Measurements from ENCODE around the gene TECPR2.

The TECPR2 gene

GRCh38 chr14:102415671-102416070 lies 52.9 kb downstream of the TECPR2 start:
- Histone ChIP-seq H3K4me3 (no peak overlapping the region), H3K27ac (no peak overlapping the region), H3K9me3 (no peaks in the 10 kb centered on the region), H3K27me3 (no peaks in the 10 kb centered on the region), H3K4me1 (no peaks in the 10 kb centered on the region), H3K36me3 (peaks cover 13 to 52% (median 17%) of the 10 kb centered on the region in 3 donors)
- TF ChIP-seq, protein P1, sequence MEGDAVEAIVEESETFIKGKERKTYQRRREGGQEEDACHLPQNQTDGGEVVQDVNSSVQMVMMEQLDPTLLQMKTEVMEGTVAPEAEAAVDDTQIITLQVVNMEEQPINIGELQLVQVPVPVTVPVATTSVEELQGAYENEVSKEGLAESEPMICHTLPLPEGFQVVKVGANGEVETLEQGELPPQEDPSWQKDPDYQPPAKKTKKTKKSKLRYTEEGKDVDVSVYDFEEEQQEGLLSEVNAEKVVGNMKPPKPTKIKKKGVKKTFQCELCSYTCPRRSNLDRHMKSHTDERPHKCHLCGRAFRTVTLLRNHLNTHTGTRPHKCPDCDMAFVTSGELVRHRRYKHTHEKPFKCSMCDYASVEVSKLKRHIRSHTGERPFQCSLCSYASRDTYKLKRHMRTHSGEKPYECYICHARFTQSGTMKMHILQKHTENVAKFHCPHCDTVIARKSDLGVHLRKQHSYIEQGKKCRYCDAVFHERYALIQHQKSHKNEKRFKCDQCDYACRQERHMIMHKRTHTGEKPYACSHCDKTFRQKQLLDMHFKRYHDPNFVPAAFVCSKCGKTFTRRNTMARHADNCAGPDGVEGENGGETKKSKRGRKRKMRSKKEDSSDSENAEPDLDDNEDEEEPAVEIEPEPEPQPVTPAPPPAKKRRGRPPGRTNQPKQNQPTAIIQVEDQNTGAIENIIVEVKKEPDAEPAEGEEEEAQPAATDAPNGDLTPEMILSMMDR (IDR thresholded peaks at IDR 0.05): no peak
- intact Hi-C loops (cut with DNase I; ENCODE audit: low total_unique reads): no loop called here
- DNase-seq: no peak

GRCh38 chr14:102417001-102417431 lies 54.3 kb downstream of the TECPR2 start:
- TF ChIP-seq, protein P1 (IDR thresholded peaks at IDR 0.05): no peak
- Histone ChIP-seq H3K4me3 (no peak overlapping the region), H3K36me3 (peaks cover 13 to 62% (median 17%) of the 10 kb centered on the region in 3 donors), H3K4me1 (no peaks in the 10 kb centered on the region), H3K27ac (no peak overlapping the region), H3K27me3 (no peaks in the 10 kb centered on the region), H3K9me3 (no peaks in the 10 kb centered on the region)
- intact Hi-C loops (cut with DNase I; ENCODE audit: low total_unique reads): no loop called here
- DNase-seq: no peak

DNA sequence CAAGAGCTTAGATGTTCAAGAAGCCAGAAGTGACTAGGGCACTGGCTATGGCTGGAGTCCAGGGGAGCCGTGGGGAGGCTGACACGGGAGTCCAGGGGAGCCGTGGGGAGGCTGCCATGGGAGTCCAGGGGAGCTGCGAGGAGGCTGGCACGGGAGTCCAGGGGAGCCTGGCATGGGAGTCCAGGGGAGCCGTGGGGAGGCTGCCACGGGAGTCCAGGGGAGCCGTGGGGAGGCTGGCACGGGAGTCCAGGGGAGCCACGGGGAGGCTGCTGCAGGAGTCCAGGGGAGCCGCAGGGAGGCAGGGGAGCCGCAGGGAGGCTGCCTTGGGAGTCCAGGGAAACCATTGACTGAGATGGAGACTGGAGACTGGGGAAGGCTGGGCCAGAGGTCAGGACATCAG lies 54.9 kb downstream of the TECPR2 start:
- no peaks in the 10 kb centered on the region for H3K9me3 ChIP-seq
- TF ChIP-seq, protein P1 (IDR thresholded peaks at IDR 0.05): no peak
- no peaks in the 10 kb centered on the region for H3K4me1 ChIP-seq
- peaks cover 13 to 62% (median 18%) of the 10 kb centered on the region in 3 donors for H3K36me3 ChIP-seq
- no peak overlapping the region for H3K4me3 ChIP-seq
- intact Hi-C loops (cut with DNase I; ENCODE audit: low total_unique reads): no loop called here
- H3K27ac ChIP-seq: no peak overlapping the region
- no peak for DNase-seq
- H3K27me3 ChIP-seq: no peaks in the 10 kb centered on the region

DNA sequence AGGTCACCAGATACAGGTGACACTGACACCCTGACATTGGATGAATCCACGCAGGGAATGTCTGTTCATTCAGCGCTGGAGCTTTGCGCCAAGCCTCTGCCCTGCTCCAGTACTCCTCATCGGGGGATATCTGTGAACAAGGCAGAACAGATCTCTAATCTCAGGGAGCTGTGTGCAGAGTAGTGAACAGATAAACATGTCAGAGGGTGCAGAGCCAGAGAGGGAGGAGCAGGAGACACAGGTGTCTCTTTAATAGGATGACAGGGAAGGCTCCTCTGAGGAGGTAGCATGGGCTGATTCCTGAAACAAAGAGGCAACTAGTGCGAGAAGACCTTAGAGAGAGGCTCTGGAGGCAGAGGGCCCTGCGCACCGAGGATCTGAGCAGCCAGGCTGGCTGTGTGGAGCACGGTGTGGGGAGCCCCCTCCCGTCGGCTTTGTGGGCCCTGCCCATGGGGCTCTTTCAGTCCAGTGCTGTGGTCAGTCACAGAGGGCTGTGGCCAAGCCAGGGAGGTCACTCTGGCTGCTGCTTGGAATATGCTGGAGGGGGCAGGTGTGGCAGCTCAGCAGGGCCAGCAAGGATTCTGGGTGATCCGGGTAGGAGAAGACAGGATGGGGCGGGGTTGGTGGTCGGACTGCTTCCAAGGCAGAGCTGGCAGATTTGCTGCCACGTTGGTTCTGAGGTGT lies 55.6 kb downstream of the TECPR2 start:
- Histone ChIP-seq H3K27ac (no peak overlapping the region), H3K4me1 (no peaks in the 10 kb centered on the region), H3K36me3 (peaks cover 13 to 62% (median 21%) of the 10 kb centered on the region in 3 donors), H3K9me3 (no peaks in the 10 kb centered on the region), H3K4me3 (no peak overlapping the region), H3K27me3 (no peaks in the 10 kb centered on the region)
- DNase-seq: no peak
- TF ChIP-seq, protein P1 (IDR thresholded peaks at IDR 0.05): no peak
- intact Hi-C loops (cut with DNase I; ENCODE audit: low total_unique reads): no loop called here

GRCh38 chr14:102418853-102419240 lies 56.1 kb downstream of the TECPR2 start:
- Histone ChIP-seq H3K27ac (no peak overlapping the region), H3K4me1 (no peaks in the 10 kb centered on the region), H3K36me3 (peaks cover 13 to 65% (median 21%) of the 10 kb centered on the region in 3 donors), H3K27me3 (no peaks in the 10 kb centered on the region), H3K4me3 (no peak overlapping the region), H3K9me3 (no peaks in the 10 kb centered on the region)
- intact Hi-C loops (cut with DNase I; ENCODE audit: low total_unique reads): no loop called here
- TF ChIP-seq, protein P1 (IDR thresholded peaks at IDR 0.05): no peak
- DNase-seq: no peak
